SU-DHL-6 (cell line): ENCODE results near the gene BCS1L.

Experiments used
- H2AFZ ChIP-seq: fragments of 200-600 bp; sonication (generic); 2 replicates; pipeline ENCODE4 v1.6.1; 2014; ENCODE audit warnings: low read depth, mild to moderate bottlenecking, moderate library complexity, mixed read lengths, antibody characterized with exemption, low read length; ENCODE audit not compliant: severe bottlenecking
- H3F3A ChIP-seq: fragments of 200-600 bp; shearing (Covaris generic); 2 replicates; pipeline ENCODE4 v1.6.0; 2016; ENCODE audit warnings: antibody characterized with exemption, mild to moderate bottlenecking; ENCODE audit not compliant: insufficient read depth
- H3K27ac ChIP-seq: fragments of 200-600 bp; sonication (generic); 2 replicates; pipeline ENCODE4 v1.5.1; 2016; ENCODE audit warnings: low read depth, mild to moderate bottlenecking, low read length, moderate library complexity, mixed read lengths
- H3K27me3 ChIP-seq: fragments of 200-600 bp; sonication (generic), shearing (Covaris generic); 2 replicates; pipeline ENCODE4 v1.6.0; 2014; ENCODE audit warnings: mild to moderate bottlenecking, low read length
- H3K36me3 ChIP-seq: fragments of 200-600 bp; sonication (generic); 2 replicates; pipeline ENCODE4 v1.6.1; 2014; ENCODE audit warnings: mild to moderate bottlenecking, low read length, mixed read lengths
- H3K4me2 ChIP-seq: fragments of 300-600, 200-600 bp; shearing (Covaris generic), sonication (generic); 2 replicates; pipeline ENCODE4 v1.6.0; 2014; ENCODE audit warnings: low read length, low read depth, mild to moderate bottlenecking; ENCODE audit not compliant: poor library complexity, severe bottlenecking
- H3K4me3 ChIP-seq: fragments of 200-600 bp; sonication (generic); 2 replicates; pipeline ENCODE4 v1.5.1; 2014; ENCODE audit warnings: antibody characterized with exemption, low read length, mild to moderate bottlenecking, mixed read lengths; ENCODE audit not compliant: insufficient read depth, poor library complexity, severe bottlenecking
- H3K79me2 ChIP-seq: fragments of 200-600 bp; sonication (generic); 2 replicates; pipeline ENCODE4 v1.6.1; 2014; ENCODE audit warnings: mild to moderate bottlenecking, low read length, moderate library complexity; ENCODE audit not compliant: insufficient read depth
- H3K9ac ChIP-seq: fragments of 200-600 bp; sonication (generic); 2 replicates; pipeline ENCODE4 v1.7.0; 2014; ENCODE audit warnings: mild to moderate bottlenecking, low read length
- H3K9me2 ChIP-seq: fragments of 200-600 bp; sonication (generic); replicated peaks from 2 replicates; pipeline ENCODE4 v1.6.1; 2014; ENCODE audit warnings: low read length; ENCODE audit not compliant: insufficient read depth
- H3K9me3 ChIP-seq: fragments of 200-600 bp; sonication (generic); 2 replicates; pipeline ENCODE4 v1.6.1; 2014; ENCODE audit warnings: low read length, mixed read lengths; ENCODE audit not compliant: insufficient read depth
- H4K20me1 ChIP-seq: fragments of 200-600 bp; sonication (generic); 2 replicates; pipeline ENCODE4 v1.6.1; 2014; ENCODE audit warnings: low read depth, mild to moderate bottlenecking, antibody characterized with exemption, low read length, moderate library complexity, mixed read lengths
- EZH2phosphoT487 ChIP-seq: fragments of 200-600 bp; sonication (generic), shearing (Covaris generic); conservative IDR thresholded peaks from 2 replicates; pipeline ENCODE4 v1.6.1; 2018; ENCODE audit warnings: mild to moderate bottlenecking, antibody characterized with exemption, low read length, moderate library complexity, mixed read lengths
- TF ChIP-seq, protein P1 (sequence below): fragments of 200-600 bp; sonication (generic); IDR thresholded peaks from one replicate; pipeline ENCODE4 v1.5.1; 2017; ENCODE audit warnings: antibody characterized with exemption, mild to moderate bottlenecking, low read length, moderate library complexity; ENCODE audit not compliant: insufficient read depth, poor library complexity, severe bottlenecking

Gene BCS1L, protein sequence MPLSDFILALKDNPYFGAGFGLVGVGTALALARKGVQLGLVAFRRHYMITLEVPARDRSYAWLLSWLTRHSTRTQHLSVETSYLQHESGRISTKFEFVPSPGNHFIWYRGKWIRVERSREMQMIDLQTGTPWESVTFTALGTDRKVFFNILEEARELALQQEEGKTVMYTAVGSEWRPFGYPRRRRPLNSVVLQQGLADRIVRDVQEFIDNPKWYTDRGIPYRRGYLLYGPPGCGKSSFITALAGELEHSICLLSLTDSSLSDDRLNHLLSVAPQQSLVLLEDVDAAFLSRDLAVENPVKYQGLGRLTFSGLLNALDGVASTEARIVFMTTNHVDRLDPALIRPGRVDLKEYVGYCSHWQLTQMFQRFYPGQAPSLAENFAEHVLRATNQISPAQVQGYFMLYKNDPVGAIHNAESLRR

GRCh38 chr2:218659258-218659987 is at the start of gene BCS1L, which contains the start of gene ZNF142:
Gene BCS1L, plus strand, starts transcription at chr2:218659683. Its CDS starts 1,305 bp downstream, at chr2:218660988.
Gene ZNF142, minus strand, starts transcription at chr2:218659623. Its CDS starts 3,194 bp downstream, at chr2:218656429.
- Histone ChIP-seq H3K27ac (peak within 1 kb of the TSS; percentile 60), H3K27me3 (no peaks in the 10 kb centered on the region), H3K9me3 (no peaks in the 10 kb centered on the region), H3K4me2 (peak within 1 kb of the TSS; percentile 82), H2AFZ (peak within 1 kb of the TSS; percentile 87), H3K9me2 (no peaks in the 10 kb centered on the region), H3K36me3 (peaks cover 4% of the 10 kb centered on the region; the same call in 1 of the 2 replicates), H3K79me2 (peaks cover 47% of the 10 kb centered on the region), H4K20me1 (no peaks in the 10 kb centered on the region), H3F3A (no peaks in the 10 kb centered on the region), H3K4me3 (peak within 1 kb of the TSS; percentile 77), H3K9ac (peak within 1 kb of the TSS; percentile 95)
- TF ChIP-seq, protein P1, sequence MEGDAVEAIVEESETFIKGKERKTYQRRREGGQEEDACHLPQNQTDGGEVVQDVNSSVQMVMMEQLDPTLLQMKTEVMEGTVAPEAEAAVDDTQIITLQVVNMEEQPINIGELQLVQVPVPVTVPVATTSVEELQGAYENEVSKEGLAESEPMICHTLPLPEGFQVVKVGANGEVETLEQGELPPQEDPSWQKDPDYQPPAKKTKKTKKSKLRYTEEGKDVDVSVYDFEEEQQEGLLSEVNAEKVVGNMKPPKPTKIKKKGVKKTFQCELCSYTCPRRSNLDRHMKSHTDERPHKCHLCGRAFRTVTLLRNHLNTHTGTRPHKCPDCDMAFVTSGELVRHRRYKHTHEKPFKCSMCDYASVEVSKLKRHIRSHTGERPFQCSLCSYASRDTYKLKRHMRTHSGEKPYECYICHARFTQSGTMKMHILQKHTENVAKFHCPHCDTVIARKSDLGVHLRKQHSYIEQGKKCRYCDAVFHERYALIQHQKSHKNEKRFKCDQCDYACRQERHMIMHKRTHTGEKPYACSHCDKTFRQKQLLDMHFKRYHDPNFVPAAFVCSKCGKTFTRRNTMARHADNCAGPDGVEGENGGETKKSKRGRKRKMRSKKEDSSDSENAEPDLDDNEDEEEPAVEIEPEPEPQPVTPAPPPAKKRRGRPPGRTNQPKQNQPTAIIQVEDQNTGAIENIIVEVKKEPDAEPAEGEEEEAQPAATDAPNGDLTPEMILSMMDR: no peak
- TF ChIP-seq EZH2phosphoT487: no peak

DNA sequence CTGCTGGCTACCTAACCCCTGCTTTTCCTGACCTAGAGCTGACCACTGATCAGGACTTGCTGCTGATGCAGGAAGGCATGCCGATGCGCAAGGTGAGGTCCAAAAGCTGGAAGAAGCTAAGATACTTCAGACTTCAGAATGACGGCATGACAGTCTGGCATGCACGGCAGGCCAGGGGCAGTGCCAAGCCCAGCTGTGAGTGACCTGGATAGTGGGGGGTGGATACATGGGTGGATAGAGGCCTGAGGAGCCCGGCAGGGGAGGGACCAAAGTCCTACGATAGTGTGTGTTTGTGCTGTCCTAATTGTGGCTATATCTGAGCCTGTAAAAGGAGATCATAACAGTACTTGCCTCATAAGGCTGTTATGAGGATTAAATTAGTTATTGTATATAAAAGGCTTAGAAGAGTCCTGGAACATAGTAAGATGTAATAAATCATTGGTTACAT is 43.6 kb upstream of the BCS1L start:
- Histone ChIP-seq H3K36me3 (no peaks in the 10 kb centered on the region), H3K9me3 (no peaks in the 10 kb centered on the region), H2AFZ (no peak overlapping the region), H4K20me1 (no peaks in the 10 kb centered on the region), H3K4me3 (no peak overlapping the region), H3K4me2 (no peak overlapping the region), H3K9ac (no peak overlapping the region), H3K27me3 (no peaks in the 10 kb centered on the region), H3K79me2 (no peaks in the 10 kb centered on the region), H3K9me2 (no peaks in the 10 kb centered on the region), H3K27ac (no peak overlapping the region), H3F3A (no peaks in the 10 kb centered on the region)
- TF ChIP-seq, protein P1: no peak
- TF ChIP-seq EZH2phosphoT487: no peak

- H4K20me1 ChIP-seq: no peaks in the 10 kb centered on the region
- no peaks in the 10 kb centered on the region for H3K9me3 ChIP-seq
- H3K9me2 ChIP-seq: no peaks in the 10 kb centered on the region
- H3K27ac ChIP-seq: no peak overlapping the region
- no peak overlapping the region for H3K4me3 ChIP-seq
- 0 out of 2 replicates have a peak, but pooled peaks cover 4% of the 10 kb centered on the region for H3K27me3 ChIP-seq
- no peak for TF ChIP-seq EZH2phosphoT487
- TF ChIP-seq, protein P1: no peak
- H3K36me3 ChIP-seq: no peaks in the 10 kb centered on the region
- no peak overlapping the region for H2AFZ ChIP-seq
- no peak overlapping the region for H3K4me2 ChIP-seq
- no peaks in the 10 kb centered on the region for H3K79me2 ChIP-seq
- no peak overlapping the region for H3K9ac ChIP-seq
- H3F3A ChIP-seq: no peaks in the 10 kb centered on the region
Measured at GRCh38 chr2:218618102-218618860, 41.2 kb upstream of the BCS1L start.
